ENCODE measurements around the gene KIAA0232. TPM values are rescaled to one million over a fixed set of nuclear protein-coding genes. Genes with fewer than 3 reads are reported as not detected.

Gene KIAA0232
- total and polyA plus RNA-seq, 2 of the 8 experiments (the other 6 are each of a cell fraction or from before 2014, with no cell fraction given): 5.6 to 23.3 TPM

GRCh38 chr4:6775746-6776145, 6.8 kb upstream of the KIAA0232 start:
- Histone ChIP-seq H4K8ac (ENCODE audit: extremely low read depth, insufficient read depth, low read length) (no peak overlapping the region), H4K5ac (ENCODE audit: insufficient read length, low read depth, low read length) (no peak overlapping the region), H3K9ac (replicated peaks in 1 of 4; ENCODE audit: extremely low read depth in 1 of 4, low read depth in 3 of 4, low read length in 3 of 4) (no peak overlapping the region), H3K4ac (replicated peaks; ENCODE audit: insufficient read length, low read depth, low read length) (no peak overlapping the region), H2BK12ac (ENCODE audit: low read depth, low read length) (no peak overlapping the region), H3K14ac (ENCODE audit: insufficient read length) (no peak overlapping the region), H3K9me3 (ENCODE audit: insufficient read depth in 2 of 2, low read depth in 1 of 2, low read length in 1 of 2) (no peaks in the 10 kb centered on the region), H3K36me3 (ENCODE audit: control insufficient read depth in 2 of 4, insufficient read depth in 4 of 4, low read length in 3 of 4) (no peaks in the 10 kb centered on the region), H3K23me2 (ENCODE audit: low read depth, low read length) (no peaks in the 10 kb centered on the region), H3K4me3 (ENCODE audit: extremely low read depth in 1 of 4, insufficient read depth in 2 of 4, low read depth in 3 of 4, low read length in 4 of 4) (no peak overlapping the region), H3K18ac (ENCODE audit: extremely low read depth, low read length) (no peak overlapping the region; the same call in 1 of the 2 replicates), H3K4me2 (ENCODE audit: insufficient read depth in 1 of 2, low read depth in 2 of 2, low read length in 2 of 2) (no peak overlapping the region), H4K91ac (replicated peaks; ENCODE audit: insufficient read length, low read length) (no peak overlapping the region), H3K27ac (ENCODE audit: low read depth, low read length) (no peak overlapping the region), H2AFZ (ENCODE audit: low read length) (no peak overlapping the region), H2BK120ac (replicated peaks; ENCODE audit: low read depth, low read length) (no peak overlapping the region), H2BK20ac (ENCODE audit: low read length) (no peak overlapping the region), H2BK15ac (ENCODE audit: low read length) (no peak overlapping the region), H3K4me1 (replicated peaks in 1 of 4; ENCODE audit: control insufficient read depth in 3 of 4, insufficient read depth in 4 of 4, low read length in 3 of 4) (peaks cover 2 to 10% (median 5%) of the 10 kb centered on the region in 4 experiments; a peak in 6 of 7 replicates), H3K79me2 (ENCODE audit: control insufficient read depth in 1 of 2, insufficient read depth in 2 of 2, low read length in 2 of 2) (no peaks in the 10 kb centered on the region), H2AK5ac (ENCODE audit: low read depth, low read length) (no peak overlapping the region), H3K79me1 (ENCODE audit: low read depth, low read length) (no peaks in the 10 kb centered on the region), H4K20me1 (replicated peaks in 1 of 2; ENCODE audit: control insufficient read depth in 1 of 2, insufficient read depth in 2 of 2, low read length in 2 of 2) (no peaks in the 10 kb centered on the region), H3K56ac (replicated peaks; ENCODE audit: insufficient read length, low read depth, low read length) (no peak overlapping the region), H3K23ac (ENCODE audit: insufficient read length) (no peak overlapping the region), H3K27me3 (replicated peaks in 1 of 4; ENCODE audit: control insufficient read depth in 3 of 4, extremely low read depth in 1 of 4, insufficient read depth in 3 of 4, low read length in 3 of 4) (no peaks in the 10 kb centered on the region), H2BK5ac (ENCODE audit: low read depth, low read length) (no peak overlapping the region)
- no peak for DNase-seq (ENCODE audit: low read depth in 1 of 2, low spot score in 2 of 2)
- no peak for FAIRE-seq
- ChIA-PET POLR2A (ENCODE audit: partially characterized antibody) (no interaction called here), CTCF (ENCODE audit: partially characterized antibody) (interaction anchor here (1.1 to 2.8 kb wide), 3 partner anchors 8 to 97 kb away, joined by 3 to 14 read pairs (median 6); no protein-coding TSS in a partner anchor)
- TF ChIP-seq CBX5 (IDR thresholded peaks at IDR 0.05; ENCODE audit: low read depth, low read length) (no peak), JUN (IDR thresholded peaks at IDR 0.05; ENCODE audit: low read depth, low read length) (no peak), RNF2 (IDR thresholded peaks at IDR 0.05; ENCODE audit: borderline replicate concordance, low read depth, low read length, missing control alignments, poor library complexity, severe bottlenecking) (no peak), SIN3A (conservative IDR thresholded peaks at IDR 0.05 in 1 of 2, IDR thresholded peaks at IDR 0.05 in 1 of 2; ENCODE audit: low read depth in 1 of 2, low read length in 2 of 2) (no peak), MAX (IDR thresholded peaks at IDR 0.05) (no peak), HDAC6 (IDR thresholded peaks at IDR 0.05; ENCODE audit: low read depth, low read length) (no peak), POU5F1 (IDR thresholded peaks at IDR 0.05; ENCODE audit: low read depth, low read length) (no peak)
- 94% methylated on average over 7 of the region's 7 CpGs; no CpG with 5 or more reads in 1 of the 2 experiments for whole genome bisulfite sequencing, 2 experiments (ENCODE audit: extremely low coverage in 1 of 2, insufficient coverage in 1 of 2, insufficient read length in 1 of 2, insufficient replicate concordance in 2 of 2, low coverage in 1 of 2, low lambda C conversion rate in 2 of 2, missing lambda C conversion rate in 1 of 2)

Data from H1 (cell line).